Umbilical cord (tissue), 2 donors: ENCODE measurements around the gene CAMTA1. TPM values are rescaled to one million over a fixed set of nuclear protein-coding genes. Genes with fewer than 3 reads are reported as not detected.
"Not testable (repeated sequence)": the region's sequence is repeated elsewhere in the genome, so short reads cannot be mapped to it uniquely, and the experiment has no call there.

ENCODE experiments used
- DNase-seq: peaks from one replicate; pipeline ENCODE4 v3.0.0-alpha.2; 2015; ENCODE audit warnings: low spot score
- total RNA-seq: library from RNA; depleted of rRNA; stranded (reverse); fragments of >200 nt; gene quantifications from one replicate; pipeline ENCODE4 v1.2.3, GENCODE V29; 2014; ENCODE audit warnings: low replicate concordance; ENCODE audit not compliant: insufficient read depth

Gene CAMTA1
- total RNA-seq, 1 donor from 2014 or later, result 29.6 TPM

DNA sequence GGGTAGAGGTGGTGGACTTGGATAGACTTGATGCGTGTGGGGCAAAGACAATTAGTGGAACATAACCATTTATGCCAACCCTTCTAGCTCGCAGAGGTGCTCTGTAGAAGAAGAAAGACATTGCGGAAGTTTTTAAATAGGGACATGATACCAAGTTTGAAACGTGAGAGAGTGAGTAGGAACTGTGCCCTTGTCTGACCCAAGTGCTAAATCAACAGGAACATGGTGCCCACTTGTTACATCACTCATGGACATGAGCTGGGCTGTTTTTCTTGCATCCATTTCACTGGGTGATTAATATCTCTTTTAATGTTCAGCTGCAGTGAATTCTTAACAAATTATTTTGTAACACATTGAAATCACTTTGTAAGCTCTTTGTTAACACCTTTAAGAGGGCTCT, 577.7 kb downstream of the CAMTA1 start:
- no peak for DNase-seq

GRCh38 chr1:7363450-7363849, 578.2 kb downstream of the CAMTA1 start:
- no peak for DNase-seq

- no peak for DNase-seq
Measured at GRCh38 chr1:7365706-7366105, 580.5 kb downstream of the CAMTA1 start.

DNA sequence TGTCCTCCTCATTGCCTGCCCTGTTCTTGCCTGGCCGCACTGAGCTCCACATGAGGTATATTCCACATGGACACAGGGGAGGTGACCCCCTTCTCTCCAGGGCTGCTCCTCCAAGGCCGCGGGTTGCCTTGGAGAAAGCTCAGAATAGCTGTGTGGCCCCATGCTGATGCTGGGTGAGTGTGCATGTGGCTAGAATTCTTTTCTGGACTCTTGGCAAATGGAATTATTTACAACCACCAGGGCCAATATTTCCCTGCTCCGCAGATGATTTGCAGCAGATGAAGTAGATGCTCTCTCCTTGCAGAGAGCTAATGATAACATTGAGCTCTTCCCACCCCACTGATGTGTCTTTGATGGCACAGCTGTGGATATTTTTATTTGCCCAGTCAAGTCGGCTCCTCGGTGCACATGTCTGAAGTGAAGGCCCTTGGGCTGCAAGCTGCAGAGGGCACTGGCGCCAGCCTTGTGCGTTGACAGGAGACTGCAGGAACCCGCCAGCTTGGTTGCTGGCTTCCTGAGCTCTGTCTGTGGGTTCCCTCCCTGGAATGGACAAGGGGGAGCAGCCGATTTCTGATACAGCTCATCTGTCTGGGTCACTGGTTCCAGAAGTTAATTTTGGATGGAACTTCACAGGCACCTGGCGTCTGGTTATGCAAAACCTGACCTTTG, 581.2 kb downstream of the CAMTA1 start:
- no peak for DNase-seq

DNA sequence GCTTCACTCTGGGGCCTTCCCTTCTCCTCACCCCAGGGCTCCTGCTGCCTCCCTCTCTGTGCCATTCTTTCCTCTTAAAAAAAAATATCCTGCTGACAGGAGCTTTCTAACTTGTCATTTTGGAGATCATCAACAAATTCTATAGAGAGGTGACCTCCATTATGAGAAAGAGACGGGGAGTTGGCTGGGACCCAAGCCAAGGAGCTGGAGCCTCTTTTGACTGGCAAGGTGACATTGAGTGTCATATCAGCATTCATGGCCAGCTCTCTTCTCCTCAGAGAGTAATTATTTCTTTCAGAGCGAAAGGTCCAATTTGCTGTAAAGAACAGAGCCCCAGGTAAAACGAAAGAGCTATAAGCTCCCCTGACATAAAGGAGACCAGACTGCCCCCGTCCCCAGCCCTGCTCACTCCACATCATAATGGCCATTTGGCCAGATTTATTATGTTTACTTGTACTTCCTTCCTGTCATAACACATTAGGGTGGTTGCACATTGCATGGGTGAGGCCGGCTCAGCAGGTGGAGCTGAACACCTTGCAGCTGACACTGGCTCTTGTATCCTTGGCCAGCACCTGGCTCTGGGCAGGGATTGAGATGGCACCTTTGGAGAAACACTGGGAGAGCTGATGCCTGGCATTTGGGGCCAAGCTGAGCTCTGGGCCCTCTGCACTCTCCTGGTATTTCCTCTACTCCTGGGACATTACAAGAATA, 581.9 kb downstream of the CAMTA1 start:
- DNase-seq, result no peak

DNA sequence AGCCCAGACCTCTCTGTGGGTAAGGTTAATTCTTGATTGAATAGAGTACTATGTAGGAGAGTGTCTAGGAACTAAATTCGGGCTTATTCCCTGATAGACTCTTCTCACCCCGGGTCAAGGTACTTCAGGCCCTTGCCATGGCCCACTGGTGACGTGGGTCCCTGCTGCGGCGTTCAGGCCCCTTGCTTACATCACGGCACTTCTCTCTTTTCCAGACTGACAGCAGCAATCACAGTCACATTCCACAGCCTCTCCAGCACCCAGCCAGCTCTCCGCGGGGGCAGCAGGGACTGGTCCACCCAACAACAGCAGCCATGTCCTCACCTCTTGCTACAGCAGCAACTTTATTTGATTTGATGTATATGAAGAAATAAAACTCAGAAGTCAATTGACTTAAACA, 584.6 kb downstream of the CAMTA1 start:
- DNase-seq, result no peak

- DNase-seq, result no peak
Measured at GRCh38 chr1:7371926-7372325, 586.7 kb downstream of the CAMTA1 start.

DNA sequence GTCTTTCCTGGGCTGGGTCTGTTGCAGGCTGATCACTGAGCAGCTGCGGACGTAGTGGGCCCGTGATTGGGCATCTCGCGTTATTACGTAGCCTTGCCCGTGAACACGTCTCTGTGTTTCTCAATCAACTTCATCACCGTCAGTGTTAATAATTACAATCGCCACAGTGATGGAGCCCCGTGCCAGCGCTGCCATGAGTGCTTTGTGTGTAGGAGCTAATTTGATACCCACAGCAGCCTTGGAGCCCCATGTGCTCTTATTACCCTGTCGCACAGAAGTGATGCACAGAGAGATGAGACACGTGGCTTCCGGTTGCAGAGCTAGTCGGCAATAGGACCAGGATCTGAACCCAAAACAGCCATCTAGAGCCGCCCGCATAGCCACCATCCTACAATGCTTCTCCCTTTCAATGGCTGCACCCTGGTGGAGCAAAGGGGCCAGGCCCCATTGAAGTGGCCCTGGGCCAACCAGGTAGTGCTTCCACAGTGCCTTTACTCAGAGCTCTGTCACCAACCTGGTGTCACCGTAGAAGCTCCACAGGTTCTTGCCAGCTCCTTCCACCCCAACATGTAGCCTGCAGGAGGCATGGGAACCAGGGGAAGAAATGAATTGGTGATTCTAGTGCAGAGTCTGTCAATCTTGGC, 587.3 kb downstream of the CAMTA1 start:
- DNase-seq, result no peak

GRCh38 chr1:7373251-7373650, 588.0 kb downstream of the CAMTA1 start:
- DNase-seq, result peak; percentile 43

- no peak for DNase-seq
Measured at GRCh38 chr1:7373876-7374562, 588.8 kb downstream of the CAMTA1 start.

DNA sequence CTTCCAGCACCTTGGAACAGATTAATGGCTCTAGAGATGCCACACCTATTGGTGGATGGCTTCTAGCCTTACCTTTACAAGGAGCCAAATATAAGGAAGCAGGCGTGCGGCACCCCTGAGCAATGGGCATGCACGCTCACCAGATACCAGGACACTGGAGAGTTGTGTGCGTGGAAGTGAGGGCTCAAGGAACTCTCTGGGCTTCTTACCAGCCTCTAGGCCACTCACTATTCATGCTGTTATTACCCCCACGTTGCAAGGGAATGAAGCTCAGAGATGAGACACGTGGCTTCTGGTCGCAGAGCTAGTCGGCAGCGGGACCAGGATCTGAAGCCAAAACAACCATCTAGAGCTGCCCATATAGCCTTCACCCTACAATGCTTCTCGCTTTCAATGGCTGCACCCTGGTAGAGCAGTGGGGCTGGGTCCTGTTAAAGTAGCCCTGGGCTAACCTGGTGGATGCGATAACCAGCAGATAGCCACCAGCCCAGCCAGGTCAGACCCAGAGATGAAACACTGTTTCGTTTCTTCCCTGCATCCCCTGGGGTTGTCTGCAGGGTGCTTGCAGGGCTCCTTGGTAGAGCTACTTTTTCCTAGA, 589.4 kb downstream of the CAMTA1 start:
- no peak for DNase-seq

GRCh38 chr1:7375329-7375728, 590.1 kb downstream of the CAMTA1 start:
- DNase-seq, result no peak

GRCh38 chr1:7375781-7376660, 590.8 kb downstream of the CAMTA1 start:
- DNase-seq, result no peak

DNA sequence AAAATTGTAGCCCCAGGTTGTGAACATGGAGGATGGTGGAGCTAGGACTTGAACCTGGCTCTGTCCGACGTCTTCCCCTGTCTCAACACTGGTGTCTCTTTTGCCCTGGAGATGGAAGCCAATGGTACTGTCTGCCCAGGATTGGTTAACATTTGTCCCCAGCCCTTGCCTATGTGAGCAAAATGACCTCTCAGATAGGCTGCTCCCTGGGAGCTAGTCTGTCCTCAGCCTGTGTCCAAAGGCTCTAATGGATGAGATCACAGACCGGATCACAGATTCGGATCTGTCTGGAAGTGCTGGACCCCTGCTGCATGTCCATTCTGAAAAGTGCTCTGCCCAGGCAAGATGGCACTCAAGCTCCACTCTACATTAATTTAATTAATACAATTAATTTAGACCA, 591.4 kb downstream of the CAMTA1 start:
- no peak for DNase-seq

DNA sequence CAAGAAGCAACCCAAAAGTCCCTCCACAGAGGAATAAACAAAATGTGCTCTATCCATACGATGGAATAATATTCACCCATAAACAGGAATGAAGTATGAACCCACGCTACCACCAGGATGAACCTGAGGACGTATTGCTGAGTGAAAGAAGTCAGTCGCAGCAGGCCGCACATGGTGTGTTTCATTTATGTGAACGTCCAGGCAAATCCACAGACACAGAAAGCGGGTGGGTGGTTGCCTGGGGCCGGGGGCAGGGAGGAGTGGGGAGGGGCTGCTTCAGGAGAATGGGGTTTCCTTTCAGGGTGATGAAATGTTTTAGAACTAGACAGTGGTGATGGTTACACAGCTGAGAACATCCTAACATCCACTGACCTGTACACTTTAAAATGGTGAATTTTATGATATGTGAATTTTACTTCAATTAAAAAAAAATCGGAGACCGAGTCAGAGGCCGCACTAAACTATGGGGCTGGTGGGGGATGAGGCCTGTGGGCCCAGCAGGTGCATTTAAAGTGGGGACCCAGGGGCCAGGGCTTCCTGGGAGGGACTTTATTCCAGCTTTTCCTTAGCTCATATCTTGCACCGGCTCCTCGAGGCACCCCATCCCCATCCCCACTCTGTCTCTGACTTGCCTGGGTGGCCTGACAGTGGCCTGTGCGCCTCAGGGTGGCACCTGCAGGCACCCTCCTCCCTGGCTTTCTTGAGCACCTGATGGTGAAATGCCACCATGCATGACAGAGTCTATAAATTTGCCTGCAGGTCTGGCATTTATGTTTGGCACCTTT, 593.3 kb downstream of the CAMTA1 start:
- DNase-seq, result no peak

DNA sequence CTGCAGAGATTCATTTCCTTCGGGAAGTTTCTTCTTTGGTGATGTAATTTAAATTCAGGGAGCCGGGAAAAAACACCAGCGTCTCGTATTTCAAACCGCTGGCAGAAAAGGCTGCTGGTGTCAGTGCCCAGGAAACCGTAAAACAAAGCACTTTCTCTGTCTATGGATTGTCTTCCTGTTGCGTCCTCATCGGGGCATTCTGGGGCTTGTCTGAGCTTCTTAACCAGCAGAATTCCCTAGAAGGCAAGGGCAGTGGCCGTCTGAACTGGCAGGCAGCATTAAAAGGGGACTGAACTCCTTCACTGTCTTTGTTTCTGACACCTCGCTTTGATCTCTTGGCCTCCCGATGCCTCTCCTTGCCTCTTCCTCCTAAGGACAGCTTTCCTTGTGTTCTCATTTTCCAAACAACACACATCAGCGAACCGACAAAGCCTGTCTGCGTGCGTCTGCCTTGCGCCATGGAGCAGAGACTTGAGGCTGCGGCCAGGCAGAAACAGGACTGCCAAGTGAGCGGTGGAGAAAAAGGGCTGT, 594.3 kb downstream of the CAMTA1 start:
- DNase-seq, result peak; percentile 76

DNA sequence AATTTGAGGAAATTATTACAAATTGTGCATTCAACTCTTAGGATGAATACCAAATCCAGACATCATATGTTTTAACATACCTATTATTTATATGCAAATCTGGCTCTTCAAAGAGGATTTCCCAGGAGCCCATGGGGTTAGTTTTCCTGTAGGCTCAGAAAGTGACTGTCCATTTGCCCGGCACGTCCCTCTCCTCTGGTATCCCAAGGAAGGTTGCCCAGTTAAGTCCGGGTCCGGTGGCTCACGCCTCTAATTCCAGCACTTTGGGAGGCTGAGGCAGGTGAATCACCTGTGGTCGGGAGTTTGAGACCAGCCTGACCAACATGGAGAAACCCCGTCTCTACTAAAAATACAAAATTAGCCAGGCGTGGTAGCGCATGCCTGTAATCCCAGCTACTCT, 594.8 kb downstream of the CAMTA1 start:
- not testable (repeated sequence) for DNase-seq

DNA sequence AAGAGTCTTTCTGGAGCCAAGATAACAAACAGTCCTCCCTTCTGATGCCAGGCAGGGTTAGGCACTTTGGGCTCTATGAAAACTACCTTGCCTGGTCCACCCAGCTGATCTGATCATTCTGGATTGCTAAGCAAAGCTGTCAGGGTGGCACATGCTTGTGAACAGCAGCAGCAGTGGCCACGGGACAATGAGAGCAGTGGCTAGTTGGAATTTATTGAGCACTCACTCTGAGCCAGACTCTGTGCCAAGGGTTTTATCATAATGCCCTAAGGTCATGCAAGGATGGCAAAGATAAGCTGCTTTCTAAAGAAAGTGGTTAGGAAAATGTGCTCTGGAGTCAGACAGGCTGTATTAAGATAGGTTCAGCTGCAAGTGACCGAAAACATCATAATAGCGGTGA, 595.5 kb downstream of the CAMTA1 start:
- no peak for DNase-seq

DNA sequence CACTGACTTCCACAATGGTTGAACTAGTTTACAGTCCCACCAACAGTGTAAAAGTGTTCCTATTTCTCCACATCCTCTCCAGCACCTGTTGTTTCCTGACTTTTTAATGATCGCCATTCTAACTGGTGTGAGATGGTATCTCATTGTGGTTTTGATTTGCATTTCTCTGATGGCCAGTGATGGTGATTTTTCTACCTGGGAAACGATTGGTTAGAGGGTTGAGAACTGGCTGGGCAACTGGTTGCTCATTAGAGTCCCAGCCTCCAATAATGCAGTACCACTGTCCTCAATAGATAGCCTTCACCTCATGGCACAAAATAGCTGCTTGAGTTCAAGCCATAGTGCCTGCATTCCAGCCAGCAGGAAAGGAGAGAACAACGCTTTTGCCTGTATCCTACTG, 596.5 kb downstream of the CAMTA1 start:
- DNase-seq, result not testable (repeated sequence)

GRCh38 chr1:7382971-7383370, 597.7 kb downstream of the CAMTA1 start:
- no peak for DNase-seq
